Right cardiac atrium (tissue), 5 donors: ENCODE measurements around the gene DAAM1. TPM values are rescaled to one million over a fixed set of nuclear protein-coding genes. Genes with fewer than 3 reads are reported as not detected.

ENCODE experiments used
- ATAC-seq, 2 donors: fragments of 200-7000 bp; cut with Tn5 transposase; one replicate each; pipeline versions ENCODE4 v1.8.0 to v1.9.1; 2020; ENCODE audit warnings: moderate library complexity in 2 of 2, mild to moderate bottlenecking in 1 of 2
- DNase-seq, 3 donors: peaks; one replicate each; pipeline ENCODE4 v3.0.0-alpha.2; 2020
- H3K27ac ChIP-seq: one replicate; pipeline ENCODE4 v1.5.1; 2013; ENCODE audit warnings: mild to moderate bottlenecking, low read length, control low read depth, moderate library complexity
- H3K27me3 ChIP-seq: one replicate; pipeline ENCODE4 v1.6.1; 2013; ENCODE audit not compliant: control insufficient read depth, insufficient read depth
- H3K4me1 ChIP-seq: one replicate; pipeline ENCODE4 v1.6.1; 2013; ENCODE audit warnings: low read length; ENCODE audit not compliant: control insufficient read depth, insufficient read depth
- H3K4me3 ChIP-seq: one replicate; pipeline ENCODE4 v1.5.1; 2013; ENCODE audit warnings: low read length, control low read depth
- H3K9me3 ChIP-seq: one replicate; pipeline ENCODE4 v1.6.1; 2013; ENCODE audit warnings: low read length; ENCODE audit not compliant: control insufficient read depth
- WGBS: extraction: QIAGEN DNeasy Blood & Tissue Kit; methylation state at CpG from one replicate; pipeline ENCODE4 v1.1.7; 2013; 5-methylcytosine and 5-hydroxymethylcytosine counted together
- intact Hi-C, 4 donors: fragments of 100-400 bp; cut with DNase I; formaldehyde crosslinking; loops; one replicate each; pipeline versions ENCODE4 v1.11.0 to v1.14.0; 2022 to 2023
- polyA plus RNA-seq: library from polyadenylated mRNA; stranded (reverse); fragments of 200-250 nt; gene quantifications from one replicate; pipeline ENCODE4 v1.2.3, GENCODE V29; 2013
- total RNA-seq, 4 donors: library from RNA; stranded (reverse); fragmentation: NEBNext Ultra II Directional; extraction: Animal tissue kit (Norgen Biotek cat#: 25700); gene quantifications; one replicate each; pipeline ENCODE4 v1.2.1, GENCODE V29; 2021
- donor health status: healthy with polysubstance abuse.
- donor health status: DM: no; HTN: yes; CAD: no.
- donor health status: DM: no; HTN: no; CAD: no.
- donor health status: DM: no; HTN: yes; CAD: no; lungs with severe emphysema.
- donor health status: DM: yes; HTN: yes; CAD: no.

DAAM1 gene
- total and polyA plus RNA-seq, 5 donors, result 30.7 to 152 (median 107) TPM

GRCh38 chr14:59254911-59255545 lies 66.6 kb downstream of the DAAM1 start:
- Histone ChIP-seq H3K4me3 (no peak overlapping the region), H3K27ac (peak overlapping the region; percentile 99), H3K4me1 (peaks cover 24% of the 10 kb centered on the region), H3K9me3 (no peaks in the 10 kb centered on the region), H3K27me3 (no peaks in the 10 kb centered on the region)
- ATAC-seq, result peak; percentile 77 to 89
- peak in 1 of 3 donors; percentile 54 for DNase-seq
- 10% methylated on average over 5 of the region's 5 CpGs for WGBS
- intact Hi-C loops, result loop anchor here in 2 of 4 donors (5.0 kb wide), 2 partner anchors 63 to 128 kb away; no protein-coding TSS in a partner anchor

- Histone ChIP-seq H3K4me1 (peaks cover 24% of the 10 kb centered on the region), H3K27ac (peak overlapping the region; percentile 30), H3K27me3 (no peaks in the 10 kb centered on the region), H3K4me3 (no peak overlapping the region), H3K9me3 (no peaks in the 10 kb centered on the region)
- ATAC-seq (no peak), DNase-seq (no peak)
- intact Hi-C loops, result loop anchor here in 1 of 4 donors (5.0 kb wide), 1 partner anchor 64 kb away; no protein-coding TSS in a partner anchor
- WGBS, result 35% methylated on average over 1 of the region's 1 CpG
These were observed 67.9 kb downstream of the DAAM1 start for GRCh38 chr14:59256331-59256730.

- ATAC-seq, result no peak
- H3K27ac ChIP-seq, result no peak overlapping the region
- intact Hi-C loops, result no loop called here
- H3K9me3 ChIP-seq, result no peaks in the 10 kb centered on the region
- DNase-seq, result no peak
- no peak overlapping the region for H3K4me3 ChIP-seq
- WGBS, result 76% methylated on average over 3 of the region's 3 CpGs
- peaks cover 16% of the 10 kb centered on the region for H3K4me1 ChIP-seq
- H3K27me3 ChIP-seq, result no peaks in the 10 kb centered on the region
These were observed 72.9 kb downstream of the DAAM1 start for GRCh38 chr14:59261334-59261733.

DNA sequence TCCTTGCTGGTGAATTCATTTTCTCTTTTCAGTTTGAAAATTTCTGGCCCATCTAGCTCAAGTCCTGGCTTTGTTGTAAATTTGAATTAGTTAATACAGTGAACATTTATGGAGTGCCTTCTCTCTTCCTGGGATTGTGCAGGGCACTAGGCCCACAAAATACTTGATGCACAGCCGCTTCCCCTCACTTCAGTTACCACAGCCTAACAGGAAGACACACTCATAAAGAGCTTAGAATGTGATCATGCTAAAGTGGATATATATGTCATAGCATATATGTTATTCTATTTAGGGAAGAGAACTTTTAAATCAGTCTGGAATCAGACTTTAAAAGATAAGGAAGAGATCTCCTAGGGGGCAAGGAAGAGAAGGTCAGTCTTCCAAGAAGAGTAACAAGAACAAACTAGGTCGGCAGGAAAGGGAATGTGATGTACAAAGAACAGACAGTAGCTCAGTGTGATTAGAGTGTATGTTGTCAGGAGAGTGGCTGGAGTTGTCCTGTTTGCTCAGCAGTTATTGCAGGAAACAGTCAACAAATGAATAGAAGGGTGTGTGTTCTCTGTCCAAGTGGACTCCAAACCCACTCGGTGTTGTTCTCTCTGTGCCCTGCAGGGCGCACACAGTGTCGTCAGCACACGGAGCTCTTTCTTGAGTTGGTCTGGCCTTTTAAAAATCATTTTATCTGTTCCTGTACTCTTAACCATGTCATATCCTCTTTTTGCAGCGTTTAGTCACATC lies 74.4 kb downstream of the DAAM1 start:
- WGBS, result 47% methylated on average over 7 of the region's 7 CpGs
- Histone ChIP-seq H3K4me3 (no peak overlapping the region), H3K27me3 (no peaks in the 10 kb centered on the region), H3K27ac (no peak overlapping the region), H3K4me1 (peaks cover 12% of the 10 kb centered on the region), H3K9me3 (no peaks in the 10 kb centered on the region)
- ATAC-seq (peak; percentile 65 to 76), DNase-seq (peak in 2 of 3 donors; percentile 57 to 71)
- intact Hi-C loops, result no loop called here

DNA sequence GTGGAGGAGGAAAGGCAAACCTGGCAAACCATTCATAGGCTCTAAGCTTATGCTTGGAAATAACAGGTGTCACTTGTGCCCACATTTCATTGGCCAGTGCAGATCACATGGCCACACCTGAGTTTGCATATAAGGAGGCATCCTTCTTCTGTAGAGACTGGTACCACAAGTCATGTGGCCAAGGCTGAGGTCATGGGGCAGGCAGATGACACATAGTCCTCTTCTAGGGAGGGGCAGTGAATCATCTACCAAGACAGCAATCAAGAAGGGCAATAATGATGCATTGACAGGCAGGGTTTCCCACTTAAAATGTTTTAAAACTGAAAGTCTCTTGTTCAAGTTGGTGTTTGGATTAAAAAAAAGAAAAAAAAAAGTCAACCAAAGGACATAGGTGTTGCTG lies 77.3 kb downstream of the DAAM1 start:
- no peaks in the 10 kb centered on the region for H3K9me3 ChIP-seq
- peaks cover 15% of the 10 kb centered on the region for H3K4me1 ChIP-seq
- peak overlapping the region; percentile 31 for H3K27ac ChIP-seq
- intact Hi-C loops, result no loop called here
- no peak overlapping the region for H3K4me3 ChIP-seq
- ATAC-seq (no peak), DNase-seq (no peak)
- no peaks in the 10 kb centered on the region for H3K27me3 ChIP-seq

DNA sequence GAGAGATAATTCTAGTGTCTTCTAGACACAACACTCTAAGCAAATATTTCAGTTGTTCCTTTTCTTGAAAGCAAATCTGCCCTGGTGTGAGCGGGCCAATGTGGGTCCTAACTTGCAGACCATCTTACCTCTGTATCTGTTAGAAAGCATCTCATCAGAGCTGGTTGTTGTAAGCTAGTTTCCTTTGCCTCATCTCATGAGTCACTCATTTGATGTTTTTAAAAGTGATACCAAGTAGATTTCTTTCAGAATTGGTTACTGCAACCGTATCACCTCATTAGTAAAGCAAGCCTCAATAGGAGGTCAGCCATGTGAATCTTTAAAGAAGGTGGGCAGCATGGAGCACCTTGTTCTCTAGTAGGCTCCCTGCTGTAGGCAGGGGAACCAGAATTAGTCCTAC lies 78.6 kb downstream of the DAAM1 start:
- Histone ChIP-seq H3K27ac (no peak overlapping the region), H3K9me3 (no peaks in the 10 kb centered on the region), H3K4me1 (peaks cover 15% of the 10 kb centered on the region), H3K27me3 (no peaks in the 10 kb centered on the region), H3K4me3 (no peak overlapping the region)
- intact Hi-C loops, result no loop called here
- no peak for ATAC-seq
- no peak for DNase-seq
- WGBS, result 96% methylated on average over 2 of the region's 2 CpGs

GRCh38 chr14:59268011-59268410 lies 79.5 kb downstream of the DAAM1 start:
- Histone ChIP-seq H3K4me3 (no peak overlapping the region), H3K27me3 (no peaks in the 10 kb centered on the region), H3K9me3 (no peaks in the 10 kb centered on the region), H3K27ac (no peak overlapping the region), H3K4me1 (peaks cover 15% of the 10 kb centered on the region)
- DNase-seq (no peak), ATAC-seq (no peak)
- whole genome bisulfite sequencing, result 89% methylated on average over 10 of the region's 10 CpGs
- intact Hi-C loops, result no loop called here

GRCh38 chr14:59268858-59269257 lies 80.4 kb downstream of the DAAM1 start:
- intact Hi-C loops, result no loop called here
- H3K4me1 ChIP-seq, result peaks cover 15% of the 10 kb centered on the region

DNA sequence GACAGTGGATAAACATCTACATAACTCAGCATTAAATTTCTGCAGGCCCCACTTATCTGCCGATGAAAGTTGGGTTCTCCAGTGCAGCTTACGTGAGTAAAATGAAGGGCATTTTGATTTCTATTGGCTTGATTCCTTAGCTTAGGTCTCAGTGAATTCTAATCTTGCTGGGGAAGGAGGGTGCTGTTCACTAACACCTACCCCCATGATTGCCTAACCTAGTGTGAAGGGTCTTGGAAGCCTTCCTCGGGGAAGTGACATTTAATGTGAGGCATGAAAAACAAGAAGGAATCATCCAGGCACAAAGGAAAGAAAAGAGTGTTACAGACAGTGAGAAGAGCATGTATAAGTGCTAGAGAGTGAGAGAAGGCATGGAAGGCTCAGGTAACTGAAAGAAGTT lies 81.0 kb downstream of the DAAM1 start:
- WGBS, result 72% methylated on average over 3 of the region's 3 CpGs
- Histone ChIP-seq H3K9me3 (no peaks in the 10 kb centered on the region), H3K27me3 (no peaks in the 10 kb centered on the region), H3K4me3 (no peak overlapping the region), H3K27ac (peak overlapping the region; percentile 30), H3K4me1 (peaks cover 17% of the 10 kb centered on the region)
- intact Hi-C loops, result no loop called here
- DNase-seq (no peak), ATAC-seq (peak in 1 of 2 donors; percentile 24)

More at GRCh38 chr14:59268858-59269257, 80.4 kb downstream of the DAAM1 start:
- Histone ChIP-seq H3K27ac (peak overlapping the region; percentile 30), H3K27me3 (no peaks in the 10 kb centered on the region), H3K4me3 (no peak overlapping the region), H3K9me3 (no peaks in the 10 kb centered on the region)
- DNase-seq (no peak), ATAC-seq (no peak)
- 95% methylated on average over 5 of the region's 5 CpGs for WGBS

DNA sequence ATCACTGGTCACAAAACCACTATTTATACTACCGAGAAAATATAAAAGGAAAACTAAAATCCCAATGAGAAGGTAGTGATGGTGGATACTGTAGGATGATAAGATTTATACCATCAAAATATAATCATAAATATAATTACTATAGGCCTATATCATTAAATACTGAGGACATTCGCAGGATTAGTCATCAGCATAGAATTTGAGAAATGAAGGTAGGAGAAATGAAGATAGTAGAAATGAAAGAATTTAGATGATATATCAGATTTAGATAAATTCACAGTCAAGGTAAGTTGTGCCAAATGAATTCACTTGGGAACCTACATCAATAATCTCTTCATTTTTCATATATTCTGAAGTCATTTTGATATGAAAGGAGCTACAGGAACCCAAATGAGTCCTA lies 82.8 kb downstream of the DAAM1 start:
- no peak overlapping the region for H3K27ac ChIP-seq
- WGBS, result 89% methylated on average over 2 of the region's 2 CpGs
- ATAC-seq, result no peak
- intact Hi-C loops, result no loop called here
- no peaks in the 10 kb centered on the region for H3K27me3 ChIP-seq
- H3K4me1 ChIP-seq, result peaks cover 11% of the 10 kb centered on the region
- no peak for DNase-seq
- H3K4me3 ChIP-seq, result no peak overlapping the region
- no peaks in the 10 kb centered on the region for H3K9me3 ChIP-seq

DNA sequence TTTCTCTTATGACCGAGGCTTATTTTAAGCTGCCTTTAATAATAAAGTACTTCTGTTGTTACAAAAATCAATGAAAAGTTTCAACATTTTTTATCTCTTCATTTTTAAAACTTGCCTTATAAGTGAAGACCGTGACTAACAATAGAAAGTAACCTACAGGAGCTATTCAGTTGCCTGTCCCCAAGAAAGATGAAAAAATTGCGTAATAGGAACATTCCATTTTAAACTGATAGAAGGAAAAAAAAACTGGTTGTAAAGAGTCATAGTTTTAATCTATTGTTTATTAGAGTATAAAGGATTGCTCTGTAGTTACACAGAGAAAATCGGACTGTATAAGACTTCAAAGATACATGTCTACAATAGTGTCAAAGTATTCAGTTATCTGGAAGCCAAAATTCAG lies 83.3 kb downstream of the DAAM1 start:
- no peak for DNase-seq
- Histone ChIP-seq H3K27ac (no peak overlapping the region), H3K27me3 (no peaks in the 10 kb centered on the region), H3K4me1 (peaks cover 12% of the 10 kb centered on the region), H3K9me3 (no peaks in the 10 kb centered on the region), H3K4me3 (no peak overlapping the region)
- WGBS, result 70% methylated on average over 4 of the region's 4 CpGs
- no peak for ATAC-seq
- intact Hi-C loops, result no loop called here
